ENCODE data around the gene ZNF598.

ZNF598 gene

GRCh38 chr16:2009791-2010510, at the start of gene ZNF598:
Gene ZNF598, minus strand, starts transcription at chr16:2009821.
- DNase-seq (ENCODE audit: low read depth): peak; percentile 70

- no peak for DNase-seq (ENCODE audit: low read depth)
These were observed 49.3 kb upstream of the ZNF598 start for GRCh38 chr16:2058872-2059271.

GRCh38 chr16:2058420-2058819, 48.8 kb upstream of the ZNF598 start:
- DNase-seq (ENCODE audit: low read depth): no peak

- DNase-seq (ENCODE audit: low read depth): no peak
These were observed 47.8 kb upstream of the ZNF598 start for GRCh38 chr16:2057438-2057837.

GRCh38 chr16:2056681-2057407, 47.2 kb upstream of the ZNF598 start:
- DNase-seq (ENCODE audit: low read depth): no peak

GRCh38 chr16:2056077-2056476, 46.5 kb upstream of the ZNF598 start:
- no peak for DNase-seq (ENCODE audit: low read depth)

- DNase-seq (ENCODE audit: low read depth): no peak
These were observed 45.1 kb upstream of the ZNF598 start for GRCh38 chr16:2054543-2055245.

- no peak for DNase-seq (ENCODE audit: low read depth)
These were observed 44.3 kb upstream of the ZNF598 start for GRCh38 chr16:2053897-2054296.

GRCh38 chr16:2053211-2053610, 43.6 kb upstream of the ZNF598 start:
- no peak for DNase-seq (ENCODE audit: low read depth)

- DNase-seq (ENCODE audit: low read depth): no peak
These were observed 38.5 kb upstream of the ZNF598 start for GRCh38 chr16:2048116-2048543.

GRCh38 chr16:2047330-2048115, 37.9 kb upstream of the ZNF598 start, which contains the start of the genes NTHL1 and TSC2:
Gene NTHL1, minus strand, starts transcription at chr16:2047834. Its CDS starts 11 bp downstream, at chr16:2047823.
Gene TSC2, plus strand, starts transcription at chr16:2047985. Its CDS starts 631 bp downstream, at chr16:2048616.
- DNase-seq (ENCODE audit: low read depth): peak; percentile 93

GRCh38 chr16:2046893-2047329, 37.3 kb upstream of the ZNF598 start:
- no peak for DNase-seq (ENCODE audit: low read depth)

- no peak for DNase-seq (ENCODE audit: low read depth)
These were observed 36.6 kb upstream of the ZNF598 start for GRCh38 chr16:2045965-2046892.

GRCh38 chr16:2044541-2044940, 34.9 kb upstream of the ZNF598 start:
- DNase-seq (ENCODE audit: low read depth): no peak

GRCh38 chr16:2043667-2044451, 34.2 kb upstream of the ZNF598 start:
- no peak for DNase-seq (ENCODE audit: low read depth)

- no peak for DNase-seq (ENCODE audit: low read depth)
These were observed 33.5 kb upstream of the ZNF598 start for GRCh38 chr16:2042986-2043666.

GRCh38 chr16:2042171-2042985, 32.8 kb upstream of the ZNF598 start:
- DNase-seq (ENCODE audit: low read depth): no peak

- DNase-seq (ENCODE audit: low read depth): no peak
These were observed 31.3 kb upstream of the ZNF598 start for GRCh38 chr16:2040787-2041522.

Data from activated T-cell treated with anti-CD3 and anti-CD28 coated beads for 24 hours (primary cell).